HepG2 (cell line): ENCODE data around the gene RNF25.

Source experiments
- ATAD3A ChIP-seq: sonication (generic); formaldehyde crosslinking; IDR thresholded peaks from 2 replicates; pipeline ENCODE4 v1.4.0; 2020; ENCODE audit warnings: missing genetic modification reagents
- BCL6 ChIP-seq: IDR thresholded peaks from 2 replicates; pipeline ENCODE4 v1.6.1; 2016; ENCODE audit warnings: missing genetic modification reagents, missing compliant biosample characterization
- BRF2 ChIP-seq: sonication (generic); formaldehyde crosslinking; IDR thresholded peaks from 2 replicates; pipeline ENCODE4 v1.8.1; 2022; ENCODE audit warnings: mild to moderate bottlenecking, missing genetic modification reagents
- CTCF ChIP-seq: sonication (generic); formaldehyde crosslinking; IDR thresholded peaks from 2 replicates; pipeline ENCODE4 v1.5.0; 2020; ENCODE audit warnings: mild to moderate bottlenecking, missing genetic modification reagents, moderate library complexity
- DDIT3 ChIP-seq: sonication (generic); formaldehyde crosslinking; IDR thresholded peaks from 2 replicates; pipeline ENCODE4 v1.4.0; 2020; ENCODE audit warnings: mild to moderate bottlenecking, missing genetic modification reagents
- POLR2A ChIP-seq, 2 experiments: IDR thresholded peaks; 2 replicates each; pipeline ENCODE4 v1.6.1; 2011; ENCODE audit warnings: low read depth in 2 of 2, low read length in 2 of 2, mild to moderate bottlenecking in 1 of 2, moderate library complexity in 1 of 2; ENCODE audit not compliant: insufficient read depth in 1 of 2
- SALL2 ChIP-seq: sonication (generic); formaldehyde crosslinking; IDR thresholded peaks from 2 replicates; pipeline ENCODE4 v1.8.1; 2023; ENCODE audit warnings: mild to moderate bottlenecking, missing genetic modification reagents, inconsistent platforms
- SUZ12 ChIP-seq: fragments of 150-350 bp; IDR thresholded peaks from 2 replicates; pipeline ENCODE4 v1.6.1; 2014; ENCODE audit warnings: low read depth, low read length
- TCF7L2 ChIP-seq: IDR thresholded peaks from 2 replicates; pipeline ENCODE4 v1.6.1; 2011; ENCODE audit warnings: mild to moderate bottlenecking, low read depth, low read length, moderate library complexity
- THAP7 ChIP-seq: sonication (generic); formaldehyde crosslinking; IDR thresholded peaks from 2 replicates; pipeline ENCODE4 v1.8.1; 2023; ENCODE audit warnings: mild to moderate bottlenecking, missing genetic modification reagents
- ZHX2 ChIP-seq, 2 experiments: sonication (generic) in 1 of 2; formaldehyde crosslinking in 1 of 2; IDR thresholded peaks; 2 replicates each; pipeline versions ENCODE4 v1.6.1 to v1.9.0; 2014 to 2022; ENCODE audit warnings: antibody characterized with exemption in 1 of 2, borderline replicate concordance in 1 of 2, inconsistent platforms in 1 of 2, low read depth in 1 of 2, missing genetic modification reagents in 1 of 2
- ZNF292 ChIP-seq: sonication (generic); formaldehyde crosslinking; IDR thresholded peaks from 2 replicates; pipeline ENCODE4 v1.8.1; 2022; ENCODE audit warnings: mild to moderate bottlenecking, low read depth, missing genetic modification reagents, borderline replicate concordance
- ZNF414 ChIP-seq: sonication (generic); formaldehyde crosslinking; IDR thresholded peaks from 2 replicates; pipeline ENCODE4 v1.5.0; 2020; ENCODE audit warnings: missing genetic modification reagents

GRCh38 chr2:218680061-218680460 is 8.3 kb upstream of the RNF25 start:
- TF ChIP-seq THAP7 (CRISPR knock-in tag) (no peak), ZNF414 (CRISPR knock-in tag) (no peak), CTCF (CRISPR knock-in tag) (no peak), BRF2 (CRISPR knock-in tag) (no peak), ZHX2 (IDR thresholded peaks at IDR 0.05; ENCODE audit: low read depth) (no peak), ZHX2 (CRISPR knock-in tag; IDR thresholded peaks at IDR 0.05; ENCODE audit: borderline replicate concordance) (no peak), POLR2A (IDR thresholded peaks at IDR 0.05; ENCODE audit: insufficient read depth in 1 of 2, low read depth in 2 of 2, low read length in 2 of 2) (no peak), TCF7L2 (no peak), ZNF292 (CRISPR knock-in tag) (no peak), SALL2 (CRISPR knock-in tag) (no peak), BCL6 (CRISPR knock-in tag) (no peak), SUZ12 (no peak), DDIT3 (CRISPR knock-in tag) (no peak), ATAD3A (no peak)
